Measurements from ENCODE around the gene HRAS. TPM values are rescaled to one million over a fixed set of nuclear protein-coding genes. Genes with fewer than 3 reads are reported as not detected.

Gene HRAS
- polyA plus RNA-seq, 3 donors = 39.3 to 52.1 (median 50.3) TPM

- no peak for DNase-seq (ENCODE audit: extremely low read depth in 1 of 11, low read depth in 9 of 11, low spot score in 4 of 11)
These were observed 5.4 kb upstream of the HRAS start for GRCh38 chr11:540583-541432.

- DNase-seq (ENCODE audit: extremely low read depth in 1 of 11, low read depth in 9 of 11, low spot score in 4 of 11) = no peak
These were observed 4.7 kb upstream of the HRAS start for GRCh38 chr11:539971-540481.

GRCh38 chr11:538431-539051 is 3.2 kb upstream of the HRAS start:
- DNase-seq (ENCODE audit: extremely low read depth in 1 of 11, low read depth in 9 of 11, low spot score in 4 of 11) = no peak

GRCh38 chr11:537622-538430 is 2.5 kb upstream of the HRAS start:
- DNase-seq (ENCODE audit: extremely low read depth in 1 of 11, low read depth in 9 of 11, low spot score in 4 of 11) = no peak

- peak in 8 of 11 donors; percentile 52 to 77 (median 68) for DNase-seq (ENCODE audit: extremely low read depth in 1 of 11, low read depth in 9 of 11, low spot score in 4 of 11)
These were observed 1.7 kb upstream of the HRAS start, which contains the start of gene LRRC56 for GRCh38 chr11:536841-537621. LRRC56 (plus strand) TSS chr11:537527; CDS start chr11:540685, 3,158 bp downstream.

- DNase-seq (ENCODE audit: extremely low read depth in 1 of 11, low read depth in 9 of 11, low spot score in 4 of 11) = no peak
These were observed 212 bp downstream of the HRAS start for GRCh38 chr11:535210-535518.

GRCh38 chr11:534396-535209 is 773 bp downstream of the HRAS start:
- no peak for DNase-seq (ENCODE audit: extremely low read depth in 1 of 11, low read depth in 9 of 11, low spot score in 4 of 11)

GRCh38 chr11:533586-534395 is 1.6 kb downstream of the HRAS start:
- no peak for DNase-seq (ENCODE audit: extremely low read depth in 1 of 11, low read depth in 9 of 11, low spot score in 4 of 11)

GRCh38 chr11:532986-533585 is 2.3 kb downstream of the HRAS start:
- DNase-seq (ENCODE audit: extremely low read depth in 1 of 11, low read depth in 9 of 11, low spot score in 4 of 11) = no peak

- no peak for DNase-seq (ENCODE audit: extremely low read depth in 1 of 11, low read depth in 9 of 11, low spot score in 4 of 11)
These were observed 2.8 kb downstream of the HRAS start for GRCh38 chr11:532527-532985.

- DNase-seq (ENCODE audit: extremely low read depth in 1 of 11, low read depth in 9 of 11, low spot score in 4 of 11) = no peak
These were observed 3.4 kb downstream of the HRAS start for GRCh38 chr11:531919-532526.

GRCh38 chr11:530960-531831 is 4.2 kb downstream of the HRAS start:
- no peak for DNase-seq (ENCODE audit: extremely low read depth in 1 of 11, low read depth in 9 of 11, low spot score in 4 of 11)

- no peak for DNase-seq (ENCODE audit: extremely low read depth in 1 of 11, low read depth in 9 of 11, low spot score in 4 of 11)
These were observed 5.5 kb downstream of the HRAS start for GRCh38 chr11:529728-530411.

GRCh38 chr11:528815-529727 is 6.3 kb downstream of the HRAS start:
- no peak for DNase-seq (ENCODE audit: extremely low read depth in 1 of 11, low read depth in 9 of 11, low spot score in 4 of 11)
